GM20000 (cell line): ENCODE results near the gene DENND10.

Source experiments
- DNase-seq: peaks from one replicate; pipeline ENCODE4 v3.0.0; 2012; ENCODE audit warnings: low spot score
- CTCF ChIP-seq: IDR thresholded peaks from 2 replicates; pipeline ENCODE4 v1.5.1; 2012; ENCODE audit warnings: mild to moderate bottlenecking, control low read depth; ENCODE audit errors: extremely low read depth, missing control alignments

DENND10 gene

GRCh38 chr10:119070395-119071165, 33.3 kb upstream of the DENND10 start:
- no peak for TF ChIP-seq CTCF
- DNase-seq = no peak

- no peak for TF ChIP-seq CTCF
- no peak for DNase-seq
Measured at GRCh38 chr10:119073584-119073983, 30.3 kb upstream of the DENND10 start.

GRCh38 chr10:119078422-119079179, 25.3 kb upstream of the DENND10 start:
- no peak for DNase-seq
- no peak for TF ChIP-seq CTCF

DNA sequence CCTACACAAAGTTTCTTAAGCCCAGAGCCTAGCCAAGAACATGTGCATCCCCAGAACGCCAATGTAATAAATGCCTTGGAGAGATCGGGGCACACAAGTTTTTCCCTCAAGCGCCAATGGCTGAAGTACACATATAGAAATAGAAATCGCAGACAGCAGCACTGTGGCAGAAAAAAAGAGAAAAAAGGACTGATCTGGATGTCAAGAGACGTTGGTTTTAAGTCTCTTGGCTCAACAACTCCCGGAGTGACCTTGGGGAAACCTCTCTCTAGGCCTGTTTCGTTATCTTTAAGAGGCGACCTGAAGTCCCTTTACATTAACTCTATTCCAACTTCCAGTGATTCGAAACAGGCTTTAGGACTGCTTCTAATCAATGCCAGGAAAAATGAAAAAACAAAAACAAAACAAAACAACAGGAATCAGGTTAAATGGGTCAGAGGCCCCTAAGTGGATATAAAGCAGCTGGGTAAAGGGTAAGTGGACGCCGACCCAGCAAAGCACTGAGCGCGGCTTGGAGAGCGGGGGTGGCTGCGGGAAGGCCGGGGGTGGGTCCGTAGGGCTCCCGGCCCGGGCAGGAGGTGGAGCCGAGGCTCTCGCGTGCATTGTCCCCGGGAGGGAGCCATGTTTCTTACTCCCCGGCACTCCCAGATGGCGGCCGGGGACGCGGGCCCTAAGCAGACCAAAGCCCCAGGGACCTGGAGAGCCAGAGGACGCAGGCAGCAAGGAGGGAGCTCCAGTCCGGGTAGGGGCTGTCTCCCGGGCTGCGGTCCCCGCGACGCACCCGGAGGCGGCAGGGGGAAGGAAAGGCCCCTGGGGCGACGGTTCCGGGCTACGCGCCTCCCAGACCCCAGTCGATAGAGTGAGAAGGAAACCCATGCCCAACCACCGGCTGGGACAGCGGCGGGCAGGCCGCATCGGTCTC, 24.1 kb upstream of the DENND10 start:
- peak; percentile 89 for DNase-seq
- no peak for TF ChIP-seq CTCF

DNA sequence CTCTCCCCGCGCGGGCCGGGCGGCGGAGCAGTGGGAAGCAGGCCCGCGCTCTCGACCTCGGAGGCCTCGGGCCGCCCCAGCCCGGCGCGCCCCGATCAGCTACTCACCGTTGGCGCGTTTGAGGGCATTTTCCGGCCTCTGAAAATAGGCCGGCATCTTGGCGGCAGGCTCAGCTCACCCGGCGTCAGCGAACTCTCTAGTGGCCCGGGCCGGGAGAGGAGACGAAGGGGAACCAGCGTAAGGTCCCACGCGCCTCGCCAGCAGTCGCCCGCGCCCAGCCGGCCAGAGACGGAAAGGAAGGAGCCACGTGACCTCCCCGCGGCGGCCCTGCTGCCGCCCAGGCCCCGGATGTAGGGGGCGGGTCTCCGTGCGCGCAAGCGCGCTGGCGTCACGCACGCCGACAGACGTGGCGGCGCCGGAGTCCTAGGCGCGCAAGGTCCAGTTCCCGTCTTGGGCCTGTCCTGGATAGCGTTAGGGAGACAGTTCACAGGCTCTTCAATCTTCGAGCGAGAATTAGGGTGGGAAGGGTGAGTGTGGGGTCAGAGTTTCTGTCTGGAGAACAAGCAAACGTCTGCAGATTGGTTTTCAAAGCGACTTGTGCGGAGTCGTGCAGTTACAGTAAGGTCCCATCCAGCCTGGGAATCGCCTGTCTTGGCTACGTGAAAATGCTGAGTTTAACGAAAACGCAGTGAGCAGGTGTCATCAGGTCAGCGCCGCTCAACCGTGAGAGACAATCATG, 23.2 kb upstream of the DENND10 start, which contains the start of gene EIF3A:
EIF3A (minus strand) TSS at position 297 of the 739 bp plus-strand sequence; CDS start at position 156, 141 bp downstream.
- TF ChIP-seq CTCF = no peak
- peak; percentile 96 for DNase-seq

DNA sequence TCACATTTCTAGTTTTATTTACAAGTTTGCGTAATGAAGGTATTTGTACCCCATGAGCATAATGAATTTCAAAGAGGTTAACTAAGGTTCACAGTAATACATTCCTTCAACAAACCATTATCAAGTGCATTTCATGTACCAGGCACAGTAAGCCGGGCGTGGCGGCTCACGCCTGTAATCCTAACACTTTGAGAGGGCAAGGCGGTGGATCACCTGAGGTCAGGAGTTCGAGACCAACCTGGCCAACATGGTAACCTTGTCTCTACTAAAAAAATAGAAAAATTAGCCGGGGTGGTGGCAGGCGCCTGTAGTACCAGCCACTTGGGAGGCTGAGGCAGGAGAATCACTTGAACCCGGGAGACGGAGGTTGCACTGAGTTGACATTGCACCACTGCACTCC, 19.0 kb upstream of the DENND10 start:
- TF ChIP-seq CTCF = no peak
- no peak for DNase-seq
